HepG2 (cell line): ENCODE measurements around the gene HINT1. TPM values are rescaled to one million over a fixed set of nuclear protein-coding genes. Genes with fewer than 3 reads are reported as not detected.
A peak's percentile ranks its signal among the peaks of the same experiment; 100 is the strongest.

Source experiments
- ASH2L ChIP-seq: fragments of 300-600, 200-600 bp; sonication (generic); IDR thresholded peaks from 2 replicates; pipeline ENCODE4 v1.7.0; 2017; ENCODE audit warnings: low read depth, mild to moderate bottlenecking, moderate library complexity, mixed read lengths, low read length; ENCODE audit not compliant: insufficient read length
- ATF7 ChIP-seq, 2 experiments: fragments of 450-650 bp in 1 of 2; sonication (generic) in 1 of 2; formaldehyde crosslinking in 1 of 2; IDR thresholded peaks; 2 replicates each; pipeline versions ENCODE4 v1.4.0 to v1.6.1; 2016 to 2020; ENCODE audit warnings: antibody characterized with exemption in 1 of 2, mild to moderate bottlenecking in 1 of 2, missing genetic modification reagents in 1 of 2
- ELF3 ChIP-seq: IDR thresholded peaks from 2 replicates; pipeline ENCODE4 v1.6.1; 2016; ENCODE audit warnings: missing genetic modification reagents, missing compliant biosample characterization
- HOXA3 ChIP-seq: sonication (generic); formaldehyde crosslinking; IDR thresholded peaks from 2 replicates; pipeline ENCODE4 v1.5.0; 2020; ENCODE audit warnings: missing genetic modification reagents
- MTA1 ChIP-seq: sonication (generic); formaldehyde crosslinking; IDR thresholded peaks from 2 replicates; pipeline ENCODE4 v1.4.0; 2020; ENCODE audit warnings: missing genetic modification reagents, mild to moderate bottlenecking, borderline replicate concordance
- MYC ChIP-seq: sonication (generic); formaldehyde crosslinking; IDR thresholded peaks from 2 replicates; pipeline ENCODE4 v1.9.0; 2021; ENCODE audit warnings: missing genetic modification reagents, borderline replicate concordance
- PPARG ChIP-seq: conservative IDR thresholded peaks from 2 replicates; pipeline ENCODE4 v1.6.1; 2016; ENCODE audit warnings: missing biosample characterization, missing genetic modification reagents
- RAD21 ChIP-seq: fragments of 450-650 bp; formaldehyde crosslinking; IDR thresholded peaks from 2 replicates; pipeline ENCODE4 v1.5.0; 2020; ENCODE audit warnings: mild to moderate bottlenecking
- RORA ChIP-seq: sonication (generic); formaldehyde crosslinking; IDR thresholded peaks from 2 replicates; pipeline ENCODE4 v1.5.0; 2020; ENCODE audit warnings: mild to moderate bottlenecking, missing genetic modification reagents, moderate library complexity
- SAFB2 ChIP-seq: sonication (generic); formaldehyde crosslinking; IDR thresholded peaks from 2 replicates; pipeline ENCODE4 v1.5.1; 2020; ENCODE audit warnings: missing genetic modification reagents, low read depth, mild to moderate bottlenecking, borderline replicate concordance
- SCMH1 ChIP-seq: sonication (generic); formaldehyde crosslinking; IDR thresholded peaks from 2 replicates; pipeline ENCODE4 v1.9.0; 2021; ENCODE audit warnings: missing genetic modification reagents, mild to moderate bottlenecking, borderline replicate concordance
- TEAD2 ChIP-seq: sonication (generic); formaldehyde crosslinking; IDR thresholded peaks from 2 replicates; pipeline ENCODE4 v1.9.0; 2021; ENCODE audit warnings: missing genetic modification reagents
- ZNF142 ChIP-seq: sonication (generic); formaldehyde crosslinking; IDR thresholded peaks from 2 replicates; pipeline ENCODE4 v1.4.0; 2020; ENCODE audit warnings: missing genetic modification reagents
- ZNF225 ChIP-seq: sonication (generic); formaldehyde crosslinking; IDR thresholded peaks from 2 replicates; pipeline ENCODE4 v1.4.0; 2020; ENCODE audit warnings: mild to moderate bottlenecking, missing genetic modification reagents
- ZNF24 ChIP-seq: fragments of 450-650 bp; IDR thresholded peaks from 2 replicates; pipeline ENCODE4 v1.6.1; 2017; ENCODE audit warnings: antibody characterized with exemption, mild to moderate bottlenecking
- ZNF503 ChIP-seq: sonication (generic); formaldehyde crosslinking; IDR thresholded peaks from 2 replicates; pipeline ENCODE4 v1.4.0; 2020; ENCODE audit warnings: missing genetic modification reagents
- ZNF580 ChIP-seq: IDR thresholded peaks from 2 replicates; pipeline ENCODE4 v1.6.1; 2016; ENCODE audit warnings: low read depth, borderline replicate concordance
- ZNF598 ChIP-seq: sonication (generic); formaldehyde crosslinking; IDR thresholded peaks from 2 replicates; pipeline ENCODE4 v1.5.1; 2020; ENCODE audit warnings: mild to moderate bottlenecking, missing genetic modification reagents, borderline replicate concordance
- ZNF766 ChIP-seq: sonication (generic); formaldehyde crosslinking; IDR thresholded peaks from 2 replicates; pipeline ENCODE4 v1.5.0; 2020; ENCODE audit warnings: missing genetic modification reagents, borderline replicate concordance
- ZNF777 ChIP-seq: sonication (generic); formaldehyde crosslinking; IDR thresholded peaks from 2 replicates; pipeline ENCODE4 v1.4.0; 2020; ENCODE audit warnings: missing genetic modification reagents
- ZNF782 ChIP-seq: sonication (generic); formaldehyde crosslinking; IDR thresholded peaks from 2 replicates; pipeline ENCODE4 v1.4.0; 2020; ENCODE audit warnings: missing genetic modification reagents, mild to moderate bottlenecking, borderline replicate concordance
- polyA plus RNA-seq, 8 experiments: library from polyadenylated mRNA; depleted of rRNA in 3 of 8; stranded (reverse) in 7 of 8; unstranded in 1 of 8; fragments of >200 nt; fragmentation: Illumina TruSeq in 4 of 8; extraction: Trizol in 4 of 8; gene quantifications; 2 replicates each; pipeline versions ENCODE4 v1.2.1 to v1.2.3, GENCODE V29; 2011 to 2016; ENCODE audit warnings: low read depth in 4 of 8, missing spikeins in 1 of 8, mixed read lengths in 1 of 8; ENCODE audit not compliant: insufficient read depth in 1 of 8
- total RNA-seq, 5 experiments: library from RNA; depleted of rRNA; stranded (reverse); fragments of >200 nt; fragmentation: Illumina TruSeq; extraction: Trizol; gene quantifications; 2 replicates each; pipeline ENCODE4 v1.2.3, GENCODE V29; 2016; ENCODE audit warnings: low read depth in 1 of 5

HINT1 gene
- total and polyA plus RNA-seq, 2 of the 13 experiments (the other 11 are each of a cell fraction or from before 2014, with no cell fraction given) = 428 to 997 TPM

- no peak; the same call in 1 of the 2 replicates for TF ChIP-seq ZNF142 (CRISPR knock-in tag)
- TF ChIP-seq MTA1 (CRISPR knock-in tag) = 0 out of 2 replicates have a peak, but pooled peaks have one; percentile 38
- TF ChIP-seq ELF3 (CRISPR knock-in tag) = peak; percentile 81
- no peak for TF ChIP-seq ZNF766 (CRISPR knock-in tag)
- TF ChIP-seq ZNF225 (CRISPR knock-in tag) = peak; percentile 35; the same call in 1 of the 2 replicates
- no peak; the same call in 1 of the 2 replicates for TF ChIP-seq ZNF598 (CRISPR knock-in tag)
- TF ChIP-seq SCMH1 (CRISPR knock-in tag) = no peak
- TF ChIP-seq TEAD2 = no peak
- peak; percentile 57; the same call in 1 of the 2 replicates for TF ChIP-seq ZNF580
- no peak for TF ChIP-seq RORA (CRISPR knock-in tag)
- peak; percentile 16; the same call in 1 of the 2 replicates for TF ChIP-seq ZNF777 (CRISPR knock-in tag)
- TF ChIP-seq HOXA3 (CRISPR knock-in tag) = peak; percentile 41; the same call in 1 of the 2 replicates
- no peak for TF ChIP-seq ATF7 (IDR thresholded peaks at IDR 0.05)
- TF ChIP-seq ATF7 (CRISPR knock-in tag; IDR thresholded peaks at IDR 0.05) = 0 out of 2 replicates have a peak, but pooled peaks have one; percentile 45
- peak; percentile 92 for TF ChIP-seq ZNF782 (CRISPR knock-in tag)
- peak; percentile 87 for TF ChIP-seq MYC (CRISPR knock-in tag)
- no peak for TF ChIP-seq PPARG (CRISPR knock-in tag)
- no peak for TF ChIP-seq ZNF24
- TF ChIP-seq SAFB2 (CRISPR knock-in tag) = no peak; the same call in 1 of the 2 replicates
- no peak for TF ChIP-seq ZNF503 (CRISPR knock-in tag)
- TF ChIP-seq ASH2L = no peak
- TF ChIP-seq RAD21 (CRISPR knock-in tag) = 0 out of 2 replicates have a peak, but pooled peaks have one; percentile 5
Measured at GRCh38 chr5:131165119-131165727, at the start of gene HINT1 (continued).
